Mucosa of descending colon (tissue), 3 donors: ENCODE data around the gene ROMO1. TPM values are rescaled to one million over a fixed set of nuclear protein-coding genes. Genes with fewer than 3 reads are reported as not detected.
"Not testable (repeated sequence)": the region's sequence is repeated elsewhere in the genome, so short reads cannot be mapped to it uniquely, and the experiment has no call there.

Experiments
- ATAC-seq: fragments of 200-7000 bp; cut with Tn5 transposase; one replicate; pipeline ENCODE4 v1.9.1; 2020; ENCODE audit warnings: mild to moderate bottlenecking, moderate library complexity
- DNase-seq, 3 donors: peaks; one replicate each; pipeline ENCODE4 v3.0.0-alpha.2; 2020
- H3K36me3 ChIP-seq: fragments of 200-600 bp; one replicate; pipeline ENCODE4 v1.8.0; 2021; ENCODE audit warnings: low read depth, mild to moderate bottlenecking
- H3K4me1 ChIP-seq: fragments of 200-600 bp; one replicate; pipeline ENCODE4 v1.8.0; 2021; ENCODE audit warnings: low read depth, mild to moderate bottlenecking
- H3K4me3 ChIP-seq: fragments of 200-600 bp; one replicate; pipeline ENCODE4 v1.8.0; 2021; ENCODE audit warnings: mild to moderate bottlenecking
- H3K9me3 ChIP-seq: fragments of 200-600 bp; one replicate; pipeline ENCODE4 v1.8.0; 2021; ENCODE audit warnings: mild to moderate bottlenecking
- CTCF ChIP-seq: fragments of 200-600 bp; IDR thresholded peaks from one replicate; pipeline ENCODE4 v1.8.0; 2022; ENCODE audit warnings: antibody characterized with exemption, mild to moderate bottlenecking
- intact Hi-C, 2 donors: fragments of 100-400 bp; cut with DNase I in 1 of 2; cut with micrococcal nuclease in 1 of 2; formaldehyde crosslinking; loops; one replicate each; pipeline versions ENCODE4 v1.11.0 to v1.11.1; 2022; cut with DNase I, micrococcal nuclease
- total RNA-seq, 3 donors: library from RNA; stranded (reverse); fragmentation: NEBNext Ultra II Directional in 2 of 3; extraction: Animal tissue kit (Norgen Biotek cat#: 25700) in 2 of 3; gene quantifications; one replicate each; pipeline versions ENCODE4 v1.2.1 to v1.2.4, GENCODE V29; 2021 to 2023
- donor health status: DM: no; HTN: no; CAD: no; lungs with moderate emphysema.
- donor health status: DM: no; HTN: no; CAD: no.
- donor health status: DM: no; HTN: yes; CAD: no.

Gene ROMO1
- total RNA-seq, 3 donors from 2014 or later, result 112 to 147 (median 137) TPM

GRCh38 chr20:35720165-35721123 is 21.2 kb downstream of the ROMO1 start:
- intact Hi-C loops, result no loop called here
- no peaks in the 10 kb centered on the region for H3K4me1 ChIP-seq
- H3K4me3 ChIP-seq, result no peak overlapping the region
- H3K36me3 ChIP-seq, result peaks cover 60% of the 10 kb centered on the region
- DNase-seq, result no peak
- H3K9me3 ChIP-seq, result no peaks in the 10 kb centered on the region
- TF ChIP-seq CTCF, result no peak
- ATAC-seq, result no peak

- Histone ChIP-seq H3K4me3 (no peak overlapping the region), H3K9me3 (no peaks in the 10 kb centered on the region), H3K36me3 (peaks cover 59% of the 10 kb centered on the region), H3K4me1 (no peaks in the 10 kb centered on the region)
- no peak for TF ChIP-seq CTCF
- ATAC-seq (no peak), DNase-seq (no peak)
- intact Hi-C loops, result no loop called here
These were observed 22.0 kb downstream of the ROMO1 start for GRCh38 chr20:35721219-35721618.

GRCh38 chr20:35721621-35722020 is 22.4 kb downstream of the ROMO1 start:
- intact Hi-C loops, result no loop called here
- Histone ChIP-seq H3K36me3 (peaks cover 59% of the 10 kb centered on the region), H3K9me3 (no peaks in the 10 kb centered on the region), H3K4me3 (no peak overlapping the region), H3K4me1 (no peaks in the 10 kb centered on the region)
- TF ChIP-seq CTCF, result no peak
- DNase-seq (no peak), ATAC-seq (no peak)

- H3K4me1 ChIP-seq, DNase-seq, ATAC-seq, H3K4me3 ChIP-seq, H3K9me3 ChIP-seq, intact Hi-C loops: not testable (repeated sequence)
- H3K36me3 ChIP-seq, result peaks cover 58% of the 10 kb centered on the region
These were observed 24.1 kb downstream of the ROMO1 start for GRCh38 chr20:35723275-35723639.

GRCh38 chr20:35723652-35724320 is 24.6 kb downstream of the ROMO1 start:
- intact Hi-C loops, H3K4me3 ChIP-seq, H3K9me3 ChIP-seq, H3K4me1 ChIP-seq, ATAC-seq, DNase-seq: not testable (repeated sequence)
- peaks cover 64% of the 10 kb centered on the region for H3K36me3 ChIP-seq

GRCh38 chr20:35724321-35725230 is 25.4 kb downstream of the ROMO1 start:
- no peak for ATAC-seq

More at GRCh38 chr20:35724321-35725230, 25.4 kb downstream of the ROMO1 start:
- no peak for TF ChIP-seq CTCF
- Histone ChIP-seq H3K9me3 (no peaks in the 10 kb centered on the region), H3K4me3 (no peak overlapping the region), H3K4me1 (no peaks in the 10 kb centered on the region), H3K36me3 (peaks cover 60% of the 10 kb centered on the region)
- DNase-seq, result no peak
- intact Hi-C loops, result no loop called here
